Caco-2 (cell line): ENCODE data around the gene ERVFRD-1. TPM values are rescaled to one million over a fixed set of nuclear protein-coding genes. Genes with fewer than 3 reads are reported as not detected.

Source experiments
- BruUV-seq: library from RNA; stranded (reverse); fragments of 400-500 nt; replicated peaks from 2 replicates; lab custom pipeline; 2021; lab: Mats Ljungman, UMichigan
- CTCF ChIA-PET: fragments of 300-600 bp; sonication (Branson Sonifier 250); formaldehyde crosslinking; loops from one replicate; lab custom pipeline; 2022; ENCODE audit warnings: antibody characterized with exemption; lab: Charles Lee
- POLR2A ChIA-PET: fragments of 300-600 bp; sonication (Branson Sonifier 250); formaldehyde crosslinking; loops from one replicate; lab custom pipeline; 2022; ENCODE audit warnings: antibody characterized with exemption; lab: Charles Lee
- DNase-seq, 2 experiments: peaks; one replicate each; pipeline versions ENCODE4 v3.0.0 to v3.0.0-alpha.2; 2020 to 2022
- H3K27me3 ChIP-seq: replicated peaks from 2 replicates; pipeline ENCODE4 v1.6.0; 2011; ENCODE audit warnings: low read length; ENCODE audit not compliant: control insufficient read depth, insufficient read depth
- H3K36me3 ChIP-seq: 2 replicates; pipeline ENCODE4 v1.5.1; 2011; ENCODE audit warnings: low read length; ENCODE audit not compliant: control insufficient read depth, insufficient read depth
- H3K4me1 ChIP-seq: fragments of 250-450 bp; sonication (Bioruptor Pico); 2 replicates; pipeline ENCODE4 v1.5.1; 2020; ENCODE audit warnings: mild to moderate bottlenecking
- H3K4me3 ChIP-seq: 2 replicates; pipeline ENCODE4 v1.5.1; 2011; ENCODE audit warnings: low read depth, mild to moderate bottlenecking, control low read depth, low read length
- H3K9me3 ChIP-seq: fragments of 250-450 bp; sonication (Bioruptor Pico); 2 replicates; pipeline ENCODE4 v1.5.1; 2020; ENCODE audit warnings: mild to moderate bottlenecking, moderate library complexity
- H3K27ac Mint-ChIP-seq: one replicate; pipeline ENCODE4 v1.8.0; 2022; ENCODE audit warnings: mixed read lengths; ENCODE audit not compliant: unreplicated experiment
- H3K27me3 Mint-ChIP-seq: one replicate; pipeline ENCODE4 v1.8.0; 2022; ENCODE audit warnings: mixed read lengths; ENCODE audit not compliant: insufficient read depth, unreplicated experiment
- H3K36me3 Mint-ChIP-seq: one replicate; pipeline ENCODE4 v1.8.0; 2022; ENCODE audit warnings: mild to moderate bottlenecking, mixed read lengths; ENCODE audit not compliant: insufficient read depth, unreplicated experiment
- H3K4me1 Mint-ChIP-seq: one replicate; pipeline ENCODE4 v1.8.0; 2022; ENCODE audit warnings: low read depth, mixed read lengths; ENCODE audit not compliant: unreplicated experiment
- H3K4me3 Mint-ChIP-seq: one replicate; pipeline ENCODE4 v1.8.0; 2022; ENCODE audit warnings: mild to moderate bottlenecking, moderate library complexity, mixed read lengths; ENCODE audit not compliant: unreplicated experiment
- H3K9me3 Mint-ChIP-seq: one replicate; pipeline ENCODE4 v1.8.0; 2022; ENCODE audit warnings: mixed read lengths; ENCODE audit not compliant: unreplicated experiment
- CTCF ChIP-seq, 2 experiments: fragments of 200-600 bp in 1 of 2; IDR thresholded peaks; 1 replicate in 1 of 2; 2 replicates in 1 of 2; pipeline versions ENCODE4 v1.5.1 to v1.8.0; 2011 to 2022; ENCODE audit warnings: antibody characterized with exemption in 1 of 2, control low read depth in 1 of 2, inconsistent platforms in 1 of 2, low read depth in 1 of 2, low read length in 1 of 2, mild to moderate bottlenecking in 1 of 2, moderate library complexity in 1 of 2; ENCODE audit not compliant: insufficient read depth in 1 of 2, severe bottlenecking in 1 of 2, unreplicated experiment in 1 of 2
- intact Hi-C: fragments of 100-400 bp; cut with micrococcal nuclease; formaldehyde crosslinking; loops from one replicate; pipeline ENCODE4 v1.10.0; 2022; ENCODE audit not compliant: unreplicated experiment
- total RNA-seq: library from RNA; stranded (reverse); gene quantifications from 2 replicates; pipeline ENCODE4 v1.2.3, GENCODE V29; 2022

The ERVFRD-1 gene
- total RNA-seq, 1 experiment from 2014 or later, result 0.29 TPM

GRCh38 chr6:11155589-11155988, 44.1 kb upstream of the ERVFRD-1 start:
- CTCF ChIA-PET, result no interaction called here
- no peaks in the 10 kb centered on the region for H3K36me3 Mint-ChIP-seq
- H3K4me3 Mint-ChIP-seq, result no peak overlapping the region
- H3K9me3 Mint-ChIP-seq, result no peaks in the 10 kb centered on the region
- H3K4me1 Mint-ChIP-seq, result no peaks in the 10 kb centered on the region
- H3K4me3 ChIP-seq, result no peak overlapping the region
- POLR2A ChIA-PET, result no interaction called here
- intact Hi-C loops, result no loop called here
- no peaks in the 10 kb centered on the region for H3K4me1 ChIP-seq
- no TSS peak for BruUV-seq
- H3K9me3 ChIP-seq, result no peaks in the 10 kb centered on the region; the same call in 1 of the 2 replicates
- TF ChIP-seq CTCF (IDR thresholded peaks at IDR 0.05; ENCODE audit: insufficient read depth in 1 of 2, low read depth in 1 of 2, low read length in 1 of 2, severe bottlenecking in 1 of 2, unreplicated experiment in 1 of 2), result no peak
- no peak overlapping the region for H3K27ac Mint-ChIP-seq
- no peak for DNase-seq
- H3K27me3 Mint-ChIP-seq, result no peaks in the 10 kb centered on the region
- no peaks in the 10 kb centered on the region for H3K27me3 ChIP-seq
- H3K36me3 ChIP-seq, result no peaks in the 10 kb centered on the region

GRCh38 chr6:11153447-11153846, 41.9 kb upstream of the ERVFRD-1 start:
- no peaks in the 10 kb centered on the region for H3K9me3 Mint-ChIP-seq
- ChIA-PET POLR2A (no interaction called here), CTCF (no interaction called here)
- intact Hi-C loops, result no loop called here
- no peaks in the 10 kb centered on the region for H3K36me3 Mint-ChIP-seq
- H3K4me3 ChIP-seq, result no peak overlapping the region
- no peak overlapping the region for H3K27ac Mint-ChIP-seq
- H3K4me1 ChIP-seq, result no peaks in the 10 kb centered on the region
- BruUV-seq, result no TSS peak
- no peaks in the 10 kb centered on the region; the same call in 1 of the 2 replicates for H3K9me3 ChIP-seq
- H3K4me1 Mint-ChIP-seq, result no peaks in the 10 kb centered on the region
- H3K36me3 ChIP-seq, result no peaks in the 10 kb centered on the region
- H3K4me3 Mint-ChIP-seq, result no peak overlapping the region
- no peak for TF ChIP-seq CTCF (IDR thresholded peaks at IDR 0.05; ENCODE audit: insufficient read depth in 1 of 2, low read depth in 1 of 2, low read length in 1 of 2, severe bottlenecking in 1 of 2, unreplicated experiment in 1 of 2)
- no peak for DNase-seq
- no peaks in the 10 kb centered on the region for H3K27me3 Mint-ChIP-seq
- H3K27me3 ChIP-seq, result no peaks in the 10 kb centered on the region

DNA sequence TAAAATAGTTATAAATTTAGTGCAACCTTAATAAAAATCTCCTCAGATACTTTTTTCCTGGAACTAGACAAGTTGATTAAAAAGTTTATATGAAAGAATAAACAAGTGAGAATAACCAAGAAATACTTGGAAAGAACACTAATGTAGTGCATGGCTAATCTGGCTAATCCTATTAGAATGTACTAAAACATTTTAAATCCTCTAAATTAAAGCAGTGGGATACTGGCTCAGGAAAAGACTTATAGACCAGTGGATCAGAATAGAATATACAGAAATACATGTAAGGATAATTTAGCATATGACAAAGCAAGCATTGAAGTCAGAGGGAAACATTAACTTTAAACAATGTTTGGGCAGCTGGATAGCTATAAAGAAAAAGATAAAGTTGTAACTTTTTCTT, 41.1 kb upstream of the ERVFRD-1 start:
- no peaks in the 10 kb centered on the region for H3K27me3 Mint-ChIP-seq
- H3K9me3 Mint-ChIP-seq, result no peaks in the 10 kb centered on the region
- no peak for DNase-seq
- no peaks in the 10 kb centered on the region for H3K4me1 Mint-ChIP-seq
- no peak overlapping the region for H3K27ac Mint-ChIP-seq
- H3K36me3 ChIP-seq, result no peaks in the 10 kb centered on the region
- no peaks in the 10 kb centered on the region for H3K4me1 ChIP-seq
- H3K9me3 ChIP-seq, result no peaks in the 10 kb centered on the region; the same call in 1 of the 2 replicates
- no TSS peak for BruUV-seq
- no peak for TF ChIP-seq CTCF (IDR thresholded peaks at IDR 0.05; ENCODE audit: insufficient read depth in 1 of 2, low read depth in 1 of 2, low read length in 1 of 2, severe bottlenecking in 1 of 2, unreplicated experiment in 1 of 2)
- H3K4me3 Mint-ChIP-seq, result no peak overlapping the region
- H3K27me3 ChIP-seq, result no peaks in the 10 kb centered on the region
- no peak overlapping the region for H3K4me3 ChIP-seq
- POLR2A ChIA-PET, result no interaction called here
- H3K36me3 Mint-ChIP-seq, result no peaks in the 10 kb centered on the region
- CTCF ChIA-PET, result no interaction called here
- intact Hi-C loops, result no loop called here
